Upper lobe of right lung (tissue), 1 donor: ENCODE results near the gene ACY1. TPM values are rescaled to one million over a fixed set of nuclear protein-coding genes. Genes with fewer than 3 reads are reported as not detected.

Experiments used
- ATAC-seq: fragments of 200-7000 bp; cut with Tn5 transposase; one replicate; pipeline ENCODE4 v1.9.1; 2020; ENCODE audit warnings: mild to moderate bottlenecking, moderate library complexity
- DNase-seq: peaks from one replicate; pipeline ENCODE4 v3.0.0-alpha.2; 2020
- H3K27ac ChIP-seq: fragments of 200-600 bp; one replicate; pipeline ENCODE4 v1.8.0; 2022
- H3K27me3 ChIP-seq: fragments of 200-600 bp; one replicate; pipeline ENCODE4 v1.8.0; 2022; ENCODE audit warnings: mild to moderate bottlenecking
- H3K36me3 ChIP-seq: fragments of 200-600 bp; one replicate; pipeline ENCODE4 v1.8.0; 2022
- H3K4me1 ChIP-seq: fragments of 200-600 bp; one replicate; pipeline ENCODE4 v1.8.0; 2022
- H3K4me3 ChIP-seq: fragments of 200-600 bp; one replicate; pipeline ENCODE4 v1.8.0; 2022; ENCODE audit warnings: mild to moderate bottlenecking
- H3K9me3 ChIP-seq: fragments of 200-600 bp; one replicate; pipeline ENCODE4 v1.8.0; 2022
- intact Hi-C: fragments of 100-400 bp; cut with DNase I; formaldehyde crosslinking; loops from one replicate; pipeline ENCODE4 v1.11.0; 2022
- total RNA-seq: library from RNA; stranded (reverse); fragmentation: NEBNext Ultra II Directional; extraction: Animal tissue kit (Norgen Biotek cat#: 25700); gene quantifications from one replicate; pipeline ENCODE4 v1.2.1, GENCODE V29; 2021
- TF ChIP-seq, protein P1 (sequence below): fragments of 200-600 bp; IDR thresholded peaks from one replicate; pipeline ENCODE4 v1.8.0; 2022; ENCODE audit warnings: antibody characterized with exemption
- donor health status: DM: no; HTN: yes; CAD: no; lungs with severe emphysema.

ACY1 gene
- total RNA-seq, 1 donor from 2014 or later = 26.5 TPM

- H3K27ac ChIP-seq = peak overlapping the region; percentile 93
- intact Hi-C loops = no loop called here
- H3K4me1 ChIP-seq = peaks cover 24% of the 10 kb centered on the region
- no peaks in the 10 kb centered on the region for H3K36me3 ChIP-seq
- H3K27me3 ChIP-seq = no peaks in the 10 kb centered on the region
- H3K9me3 ChIP-seq = no peaks in the 10 kb centered on the region
- DNase-seq (peak; percentile 76), ATAC-seq (peak; percentile 46)
- TF ChIP-seq, protein P1, sequence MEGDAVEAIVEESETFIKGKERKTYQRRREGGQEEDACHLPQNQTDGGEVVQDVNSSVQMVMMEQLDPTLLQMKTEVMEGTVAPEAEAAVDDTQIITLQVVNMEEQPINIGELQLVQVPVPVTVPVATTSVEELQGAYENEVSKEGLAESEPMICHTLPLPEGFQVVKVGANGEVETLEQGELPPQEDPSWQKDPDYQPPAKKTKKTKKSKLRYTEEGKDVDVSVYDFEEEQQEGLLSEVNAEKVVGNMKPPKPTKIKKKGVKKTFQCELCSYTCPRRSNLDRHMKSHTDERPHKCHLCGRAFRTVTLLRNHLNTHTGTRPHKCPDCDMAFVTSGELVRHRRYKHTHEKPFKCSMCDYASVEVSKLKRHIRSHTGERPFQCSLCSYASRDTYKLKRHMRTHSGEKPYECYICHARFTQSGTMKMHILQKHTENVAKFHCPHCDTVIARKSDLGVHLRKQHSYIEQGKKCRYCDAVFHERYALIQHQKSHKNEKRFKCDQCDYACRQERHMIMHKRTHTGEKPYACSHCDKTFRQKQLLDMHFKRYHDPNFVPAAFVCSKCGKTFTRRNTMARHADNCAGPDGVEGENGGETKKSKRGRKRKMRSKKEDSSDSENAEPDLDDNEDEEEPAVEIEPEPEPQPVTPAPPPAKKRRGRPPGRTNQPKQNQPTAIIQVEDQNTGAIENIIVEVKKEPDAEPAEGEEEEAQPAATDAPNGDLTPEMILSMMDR = peak; percentile 50
- H3K4me3 ChIP-seq = peak overlapping the region; percentile 70
Measured at GRCh38 chr3:51982352-51982837, 940 bp upstream of the ACY1 start.

DNA sequence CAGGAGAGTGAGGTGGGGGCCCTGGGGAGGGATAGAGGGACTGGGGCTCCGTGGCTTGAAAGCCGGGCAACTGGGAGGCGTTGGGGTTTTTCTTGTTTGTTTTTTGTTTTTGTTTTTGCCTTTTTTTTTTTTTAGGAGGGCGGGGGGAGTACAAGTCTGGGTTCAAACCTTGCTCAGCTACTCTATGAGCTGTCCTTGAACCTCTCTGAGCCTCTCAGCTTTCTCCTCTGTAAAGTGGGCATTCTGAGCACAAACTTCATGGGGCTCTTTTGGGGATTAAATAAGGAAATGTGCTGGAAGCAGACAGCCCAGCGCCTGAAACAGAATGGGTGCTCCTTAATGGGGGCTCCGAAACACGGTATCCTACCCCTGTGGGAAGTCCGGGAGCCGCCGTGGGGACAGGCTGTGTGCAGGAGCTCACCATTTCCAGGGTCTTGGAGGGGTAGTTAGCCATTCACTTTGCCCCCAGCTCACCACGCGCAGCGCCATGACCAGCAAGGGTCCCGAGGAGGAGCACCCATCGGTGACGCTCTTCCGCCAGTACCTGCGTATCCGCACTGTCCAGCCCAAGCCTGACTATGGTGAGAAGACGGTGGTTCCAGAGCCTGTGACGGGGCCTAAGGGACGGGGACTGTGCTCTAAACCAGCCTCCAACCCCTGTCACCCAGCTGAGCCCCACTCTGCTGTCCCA, 388 bp downstream of the ACY1 start:
- H3K27me3 ChIP-seq = no peaks in the 10 kb centered on the region
- H3K4me1 ChIP-seq = peaks cover 24% of the 10 kb centered on the region
- no peak for ATAC-seq
- intact Hi-C loops = no loop called here
- peak overlapping the region; percentile 93 for H3K27ac ChIP-seq
- TF ChIP-seq, protein P1 = no peak
- H3K4me3 ChIP-seq = peak overlapping the region; percentile 70
- H3K36me3 ChIP-seq = no peaks in the 10 kb centered on the region
- no peak for DNase-seq
- no peaks in the 10 kb centered on the region for H3K9me3 ChIP-seq

DNA sequence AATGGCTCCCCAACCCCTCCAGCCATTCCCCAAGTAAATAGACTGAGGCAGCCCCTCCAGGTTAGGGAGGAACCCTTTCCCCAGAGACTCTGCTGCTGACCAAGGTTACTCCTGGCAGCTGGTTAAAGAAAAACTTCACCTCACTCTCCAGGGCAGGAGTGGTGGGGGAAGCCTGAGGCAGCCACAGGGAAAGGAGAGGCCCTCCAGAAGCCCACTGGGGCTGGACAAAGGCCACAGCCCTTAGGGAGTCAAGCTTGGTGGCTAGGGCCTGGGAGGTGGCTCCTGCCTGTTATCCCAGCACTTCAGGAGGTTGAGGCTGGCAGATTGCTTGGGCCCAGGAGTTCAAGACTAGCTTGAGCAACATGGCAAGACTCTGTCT, 923 bp downstream of the ACY1 start:
- no peaks in the 10 kb centered on the region for H3K27me3 ChIP-seq
- no peak for ATAC-seq
- no peak for DNase-seq
- H3K4me1 ChIP-seq = peaks cover 24% of the 10 kb centered on the region
- H3K36me3 ChIP-seq = no peaks in the 10 kb centered on the region
- H3K27ac ChIP-seq = peak overlapping the region; percentile 93
- intact Hi-C loops = no loop called here
- TF ChIP-seq, protein P1 = no peak
- H3K9me3 ChIP-seq = no peaks in the 10 kb centered on the region
- H3K4me3 ChIP-seq = no peak overlapping the region

GRCh38 chr3:51985063-51985462, 1.7 kb downstream of the ACY1 start:
- H3K36me3 ChIP-seq = no peaks in the 10 kb centered on the region
- peaks cover 24% of the 10 kb centered on the region for H3K4me1 ChIP-seq
- no peak for DNase-seq
- intact Hi-C loops = no loop called here
- H3K27ac ChIP-seq = peak overlapping the region; percentile 93
- TF ChIP-seq, protein P1 = no peak
- H3K27me3 ChIP-seq = no peaks in the 10 kb centered on the region
- no peaks in the 10 kb centered on the region for H3K9me3 ChIP-seq
- no peak overlapping the region for H3K4me3 ChIP-seq
- ATAC-seq = no peak

- Histone ChIP-seq H3K4me1 (peaks cover 22% of the 10 kb centered on the region), H3K27me3 (no peaks in the 10 kb centered on the region), H3K4me3 (no peak overlapping the region), H3K9me3 (no peaks in the 10 kb centered on the region), H3K27ac (no peak overlapping the region), H3K36me3 (no peaks in the 10 kb centered on the region)
- no peak for DNase-seq
- intact Hi-C loops = no loop called here
- TF ChIP-seq, protein P1 = no peak
- no peak for ATAC-seq
Measured at GRCh38 chr3:51986010-51986947, 2.9 kb downstream of the ACY1 start.
